HG02840 (cell line): Measurements from ENCODE around the gene ALK.
"Not testable (repeated sequence)": the region's sequence is repeated elsewhere in the genome, so short reads cannot be mapped to it uniquely, and the experiment has no call there.

Experiments
- ATAC-seq: cut with Tn5 transposase; IDR thresholded peaks from one replicate; pipeline ENCODE4 v1.9.1; 2021; ENCODE audit warnings: mild to moderate bottlenecking, moderate library complexity, moderate number of reproducible peaks; ENCODE audit not compliant: unreplicated experiment, low FRiP score

Gene ALK

DNA sequence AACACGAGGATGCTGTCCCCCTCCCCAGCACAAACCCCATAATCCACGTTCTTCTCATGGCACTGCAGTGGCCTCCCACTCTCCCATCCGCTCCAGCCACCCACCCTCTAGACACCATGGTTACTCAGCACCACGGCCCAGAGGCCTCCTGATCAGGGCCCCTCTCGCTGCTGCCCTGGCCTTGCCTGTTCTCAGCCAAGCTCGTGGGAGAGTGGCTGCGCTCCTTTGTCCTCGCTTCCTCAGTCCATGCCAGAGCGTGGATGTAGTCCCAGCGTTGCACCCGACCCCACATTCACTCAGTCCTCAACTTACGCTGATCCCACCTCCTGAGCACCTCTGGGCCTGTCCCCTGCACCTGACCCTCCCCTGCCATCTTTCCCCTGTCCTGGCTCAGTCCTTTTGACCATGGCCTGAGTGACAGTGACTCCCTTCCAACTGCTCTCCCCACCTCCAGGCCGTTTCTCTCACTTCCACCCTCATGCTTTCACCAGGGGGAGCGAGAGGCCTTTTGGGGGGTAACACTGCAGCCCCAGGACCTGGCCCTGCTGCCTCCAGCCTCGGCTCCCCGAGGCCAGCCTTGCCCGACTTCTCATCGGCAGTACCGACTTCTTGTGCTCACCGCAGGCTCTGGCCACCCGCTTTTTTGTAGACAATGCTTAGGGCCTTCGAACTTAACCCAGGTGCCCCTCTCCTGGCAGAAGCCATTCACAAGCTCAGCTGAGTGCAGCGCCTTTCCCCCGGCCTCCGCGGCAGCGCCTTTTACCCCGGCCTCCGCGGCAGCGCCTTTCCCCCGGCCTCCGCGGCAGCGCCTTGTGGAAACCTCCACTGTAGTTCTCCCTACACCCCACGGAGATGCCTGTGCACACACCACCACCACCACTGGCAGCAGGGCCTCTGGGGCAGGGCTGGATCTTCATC lies 674.7 kb downstream of the ALK start:
- no peak for ATAC-seq

- ATAC-seq: no peak
Observed at GRCh38 chr2:29245742-29246382, 675.5 kb downstream of the ALK start.

GRCh38 chr2:29245035-29245741 lies 676.2 kb downstream of the ALK start:
- ATAC-seq: not testable (repeated sequence)

DNA sequence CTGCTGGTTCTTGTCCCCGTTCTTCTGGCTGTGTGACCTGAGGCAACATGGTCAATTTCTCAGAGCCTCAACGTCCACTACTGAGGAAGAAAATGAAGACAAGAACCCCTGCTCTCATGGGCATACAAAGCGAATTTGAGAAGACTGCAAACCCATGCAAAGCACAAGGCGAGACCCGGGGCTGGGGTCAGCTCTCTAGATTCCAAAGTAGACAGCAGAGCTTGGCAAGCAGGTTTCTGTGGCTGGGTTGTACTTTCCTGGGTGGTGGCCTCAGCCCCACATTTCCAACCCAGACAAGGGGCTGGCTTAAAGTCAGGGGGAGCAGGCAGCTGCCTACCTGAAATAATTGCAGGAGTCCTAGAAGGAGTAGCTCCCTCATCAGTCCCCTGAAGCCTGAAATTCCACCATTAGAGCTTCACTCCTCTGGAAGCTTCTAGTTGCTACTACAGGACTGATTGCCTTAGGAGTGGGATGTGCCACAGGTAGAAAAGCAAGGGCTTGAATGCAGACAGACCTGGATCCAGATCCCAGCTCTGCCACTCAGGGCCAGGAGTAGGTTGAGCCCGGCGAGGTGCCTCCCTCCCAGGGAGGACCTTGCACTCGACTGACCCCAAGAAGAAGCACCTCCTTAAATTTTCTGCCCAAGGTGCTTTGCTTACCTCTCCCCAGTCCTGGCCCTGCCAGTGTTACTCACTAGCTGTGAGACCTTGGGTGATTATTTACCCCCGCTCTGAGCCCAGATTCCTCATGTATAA lies 678.6 kb downstream of the ALK start:
- no peak for ATAC-seq

GRCh38 chr2:29241955-29242565 lies 679.3 kb downstream of the ALK start:
- ATAC-seq: no peak

- ATAC-seq: no peak
Observed at GRCh38 chr2:29241341-29241740, 680.0 kb downstream of the ALK start.

- ATAC-seq: no peak
Observed at GRCh38 chr2:29240601-29241000, 680.8 kb downstream of the ALK start.

DNA sequence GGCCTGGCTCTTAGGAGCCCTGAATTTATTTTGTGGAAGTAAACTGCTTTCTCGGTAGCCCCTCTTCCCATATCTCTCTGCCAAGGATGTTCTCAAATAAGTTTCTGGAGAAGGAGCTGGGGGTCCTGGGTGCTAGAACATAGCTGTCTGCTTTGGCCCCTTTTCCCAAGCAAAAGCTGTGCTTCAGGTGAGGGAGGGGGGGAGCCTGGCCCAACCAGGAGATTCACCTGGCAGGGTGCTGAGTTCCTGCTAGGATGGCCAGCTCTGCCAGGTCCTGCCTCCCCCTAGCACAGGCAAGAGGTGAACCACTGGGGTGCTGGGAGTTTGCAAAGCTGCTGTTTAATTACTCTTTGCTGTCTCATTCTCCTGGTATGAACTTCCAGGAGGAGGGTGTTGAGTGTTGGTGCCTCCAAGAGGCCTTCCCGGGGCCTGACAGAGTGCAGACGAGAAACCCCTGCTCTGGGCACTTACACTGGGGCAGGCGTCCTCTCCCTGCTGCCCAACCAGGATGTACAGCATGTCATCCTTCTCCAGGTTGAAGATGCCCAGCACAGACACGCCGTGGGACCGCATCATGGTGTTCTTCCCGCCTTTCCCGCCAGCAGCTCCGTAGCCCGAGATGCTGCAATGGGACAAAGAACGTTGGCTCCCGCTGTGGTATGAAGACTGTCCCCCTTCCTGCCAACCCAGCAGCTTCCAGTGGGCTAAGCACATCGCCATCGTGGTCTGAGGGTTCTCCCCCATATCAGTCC lies 682.0 kb downstream of the ALK start:
- ATAC-seq: no peak

- ATAC-seq: no peak
Observed at GRCh38 chr2:29238497-29238896, 682.9 kb downstream of the ALK start.

DNA sequence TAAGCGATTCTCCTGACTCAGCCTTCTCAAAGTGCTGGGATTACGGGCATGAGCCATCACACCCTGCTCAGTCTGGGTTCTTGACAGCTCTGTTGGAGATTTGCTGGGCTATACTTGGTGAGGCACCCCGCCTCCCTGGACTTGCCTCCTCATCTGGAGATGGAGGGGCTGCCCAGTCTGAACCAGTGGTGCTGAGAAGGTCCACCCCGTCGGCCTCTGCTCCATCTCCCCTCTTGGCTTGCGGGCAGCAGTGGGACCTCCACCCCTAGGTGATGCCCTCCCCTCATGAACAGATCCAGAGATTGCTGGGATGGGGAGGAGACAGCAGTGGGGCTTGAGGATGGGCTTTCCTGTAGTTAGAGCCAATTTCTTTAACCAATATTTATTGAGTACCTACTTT lies 685.3 kb downstream of the ALK start:
- ATAC-seq: no peak

DNA sequence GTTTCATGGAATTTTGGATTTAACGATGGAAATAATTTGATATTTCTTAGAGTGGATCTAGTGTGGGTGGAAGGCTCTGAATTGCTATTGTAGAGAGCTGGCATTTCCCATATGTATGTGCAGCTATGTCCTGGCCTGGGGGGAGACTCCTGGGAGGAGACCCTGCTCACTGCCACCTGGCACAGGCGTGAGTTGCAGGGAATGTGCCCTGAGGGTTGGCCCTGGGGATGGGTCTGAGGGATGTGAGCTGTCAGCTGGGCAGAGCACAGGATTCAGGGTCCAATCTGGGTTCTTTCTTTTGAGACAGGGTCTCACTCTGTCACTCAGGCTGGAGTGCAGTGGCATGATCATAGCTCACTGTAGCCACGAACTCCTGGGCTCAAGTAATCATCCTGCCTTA lies 686.0 kb downstream of the ALK start:
- ATAC-seq: no peak

GRCh38 chr2:29233428-29233827 lies 688.0 kb downstream of the ALK start:
- no peak for ATAC-seq

GRCh38 chr2:29232041-29232440 lies 689.3 kb downstream of the ALK start:
- no peak for ATAC-seq

DNA sequence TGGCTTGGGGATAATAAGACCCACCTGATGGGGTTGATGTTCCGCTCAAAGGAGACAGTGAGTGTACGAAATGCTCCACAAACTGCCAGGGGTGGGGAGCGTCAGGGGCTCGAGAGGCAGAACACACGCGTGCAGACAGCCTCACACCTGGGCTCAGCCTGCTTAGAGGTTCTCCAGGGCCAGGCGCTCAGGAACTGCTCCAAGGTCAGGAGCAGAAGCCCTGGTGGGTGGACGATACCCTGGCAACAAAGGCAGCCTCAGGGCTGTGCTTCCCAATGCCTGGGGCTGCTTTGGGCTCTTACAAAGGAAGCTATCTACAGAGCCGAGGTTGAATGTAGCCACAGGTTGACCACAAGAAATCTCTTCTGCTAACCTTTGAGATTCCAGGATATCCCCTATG lies 691.7 kb downstream of the ALK start:
- no peak for ATAC-seq

DNA sequence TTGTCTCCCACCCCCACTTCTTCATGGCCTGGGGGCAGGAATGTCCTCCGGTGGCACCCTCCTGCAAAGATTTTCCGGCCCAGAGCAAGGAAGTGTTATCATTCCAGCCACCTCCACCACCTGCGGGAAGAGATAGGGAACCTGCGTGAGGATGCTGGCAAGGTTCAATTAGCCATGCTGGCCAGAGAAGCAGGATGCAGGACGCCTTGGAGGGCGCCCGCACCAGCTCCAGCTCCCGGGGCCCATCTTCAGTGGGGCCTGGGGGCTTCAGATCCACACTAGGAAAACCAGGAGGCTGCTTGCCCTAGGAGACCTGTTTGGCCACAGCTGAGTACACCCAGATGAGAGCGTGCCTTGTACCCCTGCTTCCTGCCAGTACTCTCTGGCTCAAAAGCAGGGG lies 692.4 kb downstream of the ALK start:
- ATAC-seq: no peak

GRCh38 chr2:29227935-29228675 lies 693.3 kb downstream of the ALK start:
- no peak for ATAC-seq

GRCh38 chr2:29226808-29227207 lies 694.6 kb downstream of the ALK start:
- ATAC-seq: no peak

- no peak for ATAC-seq
Observed at GRCh38 chr2:29226375-29226774, 695.0 kb downstream of the ALK start.

GRCh38 chr2:29225814-29226213 lies 695.6 kb downstream of the ALK start:
- no peak for ATAC-seq
